Nephron progenitor cell (in vitro differentiated cells): ENCODE data around the gene EPB41L4A.
A peak's percentile ranks its signal among the peaks of the same experiment; 100 is the strongest.

Source experiments
- DNase-seq: peaks from one replicate; pipeline ENCODE4 v3.0.0; 2021
- H3K27ac Mint-ChIP-seq: 2 replicates; pipeline ENCODE4 v1.8.0; 2021; ENCODE audit warnings: mild to moderate bottlenecking, moderate library complexity, mixed read lengths
- H3K27me3 Mint-ChIP-seq: 2 replicates; pipeline ENCODE4 v1.8.0; 2021; ENCODE audit warnings: mild to moderate bottlenecking, low read depth, mixed read lengths; ENCODE audit not compliant: poor library complexity
- H3K36me3 Mint-ChIP-seq: 2 replicates; pipeline ENCODE4 v1.8.0; 2021; ENCODE audit warnings: low read depth, mixed read lengths
- H3K4me1 Mint-ChIP-seq: 2 replicates; pipeline ENCODE4 v1.8.0; 2021; ENCODE audit warnings: mixed read lengths
- H3K4me3 Mint-ChIP-seq: 2 replicates; pipeline ENCODE4 v1.8.0; 2021; ENCODE audit warnings: mild to moderate bottlenecking, moderate library complexity, mixed read lengths
- H3K9me3 Mint-ChIP-seq: 2 replicates; pipeline ENCODE4 v1.8.0; 2021; ENCODE audit warnings: mild to moderate bottlenecking, moderate library complexity, mixed read lengths
- CTCF ChIP-seq: fragments of 200-600 bp; sonication (generic); IDR thresholded peaks from 2 replicates; pipeline ENCODE4 v1.5.0; 2021; ENCODE audit warnings: antibody characterized with exemption

EPB41L4A gene

GRCh38 chr5:112245656-112246055 is 173.4 kb downstream of the EPB41L4A start:
- DNase-seq, result no peak
- H3K4me3 Mint-ChIP-seq, result no peak overlapping the region
- H3K27ac Mint-ChIP-seq, result peak overlapping the region; percentile 55
- no peaks in the 10 kb centered on the region for H3K36me3 Mint-ChIP-seq
- H3K9me3 Mint-ChIP-seq, result no peaks in the 10 kb centered on the region
- H3K27me3 Mint-ChIP-seq, result peaks cover 4% of the 10 kb centered on the region
- no peak for TF ChIP-seq CTCF
- H3K4me1 Mint-ChIP-seq, result peaks cover 7% of the 10 kb centered on the region

GRCh38 chr5:112239996-112240395 is 179.1 kb downstream of the EPB41L4A start:
- Mint-ChIP-seq H3K27me3 (no peaks in the 10 kb centered on the region), H3K27ac (no peak overlapping the region), H3K36me3 (no peaks in the 10 kb centered on the region), H3K4me3 (no peak overlapping the region), H3K9me3 (no peaks in the 10 kb centered on the region), H3K4me1 (no peaks in the 10 kb centered on the region)
- no peak for DNase-seq
- TF ChIP-seq CTCF, result no peak

DNA sequence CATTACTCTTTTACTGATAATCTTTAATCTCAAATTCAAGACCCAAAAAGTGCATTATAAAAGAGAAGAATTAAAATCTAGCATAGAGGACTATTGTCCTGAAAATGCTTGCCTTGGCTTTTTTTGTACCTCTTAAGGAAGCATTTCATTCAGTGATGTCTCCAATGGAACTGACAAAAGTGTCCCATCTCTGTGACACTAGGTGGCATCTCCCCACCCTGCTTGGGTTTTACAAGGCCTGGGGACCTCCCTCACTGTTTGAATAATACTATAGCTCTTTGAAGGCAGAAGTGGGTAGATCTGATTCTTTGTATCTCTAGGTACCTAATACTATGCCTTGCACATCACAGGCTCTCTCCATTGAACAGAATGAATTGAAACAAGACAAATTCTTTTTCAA is 180.6 kb downstream of the EPB41L4A start:
- no peak for DNase-seq
- H3K4me1 Mint-ChIP-seq, result no peaks in the 10 kb centered on the region
- no peaks in the 10 kb centered on the region for H3K27me3 Mint-ChIP-seq
- H3K27ac Mint-ChIP-seq, result no peak overlapping the region
- H3K36me3 Mint-ChIP-seq, result no peaks in the 10 kb centered on the region
- H3K9me3 Mint-ChIP-seq, result no peaks in the 10 kb centered on the region
- no peak for TF ChIP-seq CTCF
- no peak overlapping the region for H3K4me3 Mint-ChIP-seq

DNA sequence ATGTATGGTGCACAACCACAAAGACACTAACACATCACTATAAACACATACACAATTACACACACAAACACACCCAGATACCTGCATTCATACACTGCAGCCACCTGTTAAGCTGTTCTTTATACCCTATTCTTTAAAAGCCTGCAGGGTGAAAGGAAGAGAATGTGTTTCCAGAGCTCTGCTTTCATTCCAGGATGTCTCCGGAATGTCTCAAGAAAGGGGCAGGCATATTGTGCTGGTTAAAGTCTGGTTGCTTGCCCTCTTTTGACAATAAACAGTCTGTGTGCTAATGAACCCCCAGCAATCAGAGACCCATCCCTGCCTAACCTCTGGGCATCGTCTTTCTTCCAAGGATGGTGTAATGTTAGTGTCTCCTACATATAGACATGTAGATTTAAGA is 181.6 kb downstream of the EPB41L4A start:
- Mint-ChIP-seq H3K27ac (no peak overlapping the region), H3K27me3 (no peaks in the 10 kb centered on the region), H3K9me3 (no peaks in the 10 kb centered on the region), H3K4me3 (no peak overlapping the region), H3K36me3 (no peaks in the 10 kb centered on the region), H3K4me1 (no peaks in the 10 kb centered on the region)
- no peak for TF ChIP-seq CTCF
- no peak for DNase-seq

- H3K27ac Mint-ChIP-seq, result peak overlapping the region; percentile 39
- H3K9me3 Mint-ChIP-seq, result no peaks in the 10 kb centered on the region
- H3K27me3 Mint-ChIP-seq, result peaks cover 2% of the 10 kb centered on the region
- no peaks in the 10 kb centered on the region for H3K4me1 Mint-ChIP-seq
- TF ChIP-seq CTCF, result no peak
- no peak for DNase-seq
- H3K4me3 Mint-ChIP-seq, result no peak overlapping the region
- no peaks in the 10 kb centered on the region for H3K36me3 Mint-ChIP-seq
Observed at GRCh38 chr5:112234000-112234399, 185.1 kb downstream of the EPB41L4A start.

- Mint-ChIP-seq H3K36me3 (no peaks in the 10 kb centered on the region), H3K27ac (no peak overlapping the region), H3K9me3 (no peaks in the 10 kb centered on the region), H3K4me1 (peaks cover 6% of the 10 kb centered on the region), H3K4me3 (no peak overlapping the region), H3K27me3 (peaks cover 5% of the 10 kb centered on the region)
- DNase-seq, result no peak
- no peak for TF ChIP-seq CTCF
Observed at GRCh38 chr5:112232667-112233066, 186.4 kb downstream of the EPB41L4A start.
